Cortex of kidney (tissue), 1 donor: ENCODE measurements around the gene PSMD9.
"Not testable (repeated sequence)": the region's sequence is repeated elsewhere in the genome, so short reads cannot be mapped to it uniquely, and the experiment has no call there.

ENCODE experiments used
- DNase-seq: peaks from one replicate; lab custom pipeline; 2025; lab: John Stamatoyannopoulos, UW

The PSMD9 gene

DNA sequence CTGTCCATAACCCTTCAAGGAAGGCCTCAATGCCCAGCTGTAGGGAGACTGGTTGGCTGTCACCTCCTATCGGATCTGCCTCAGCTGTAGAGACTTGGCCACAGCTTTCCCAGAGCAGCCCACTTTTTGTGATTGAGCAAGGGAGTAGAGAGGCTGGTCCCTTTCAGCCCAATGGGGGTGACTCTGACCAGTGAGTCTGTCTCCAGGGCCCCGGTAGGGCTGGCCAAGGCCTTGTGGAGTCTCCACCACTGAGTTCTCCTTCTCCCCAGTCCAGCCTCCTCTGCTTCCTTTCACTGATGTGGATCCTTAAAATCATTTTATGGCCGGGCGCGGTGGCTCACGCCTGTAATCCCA is 15.4 kb upstream of the PSMD9 start:
- no peak for DNase-seq

DNA sequence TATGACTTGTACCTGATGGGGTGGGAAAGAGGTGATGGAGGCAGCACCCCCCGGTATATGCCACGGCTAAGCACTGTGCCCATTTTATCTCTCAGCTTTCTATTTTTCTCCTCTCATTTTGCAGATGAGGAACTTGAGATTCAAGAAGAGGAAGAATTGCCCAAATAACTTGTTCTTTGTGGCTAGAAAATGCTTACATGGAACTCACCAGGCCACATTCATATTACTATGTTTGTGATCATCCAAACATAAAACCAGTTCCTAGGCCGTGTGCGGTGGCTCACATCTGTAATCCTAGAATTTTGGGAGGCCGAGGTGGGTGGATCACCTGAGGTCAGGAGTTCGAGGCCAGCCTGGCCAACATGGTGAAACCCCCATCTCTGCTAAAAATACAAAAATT is 14.5 kb upstream of the PSMD9 start:
- DNase-seq = no peak

DNA sequence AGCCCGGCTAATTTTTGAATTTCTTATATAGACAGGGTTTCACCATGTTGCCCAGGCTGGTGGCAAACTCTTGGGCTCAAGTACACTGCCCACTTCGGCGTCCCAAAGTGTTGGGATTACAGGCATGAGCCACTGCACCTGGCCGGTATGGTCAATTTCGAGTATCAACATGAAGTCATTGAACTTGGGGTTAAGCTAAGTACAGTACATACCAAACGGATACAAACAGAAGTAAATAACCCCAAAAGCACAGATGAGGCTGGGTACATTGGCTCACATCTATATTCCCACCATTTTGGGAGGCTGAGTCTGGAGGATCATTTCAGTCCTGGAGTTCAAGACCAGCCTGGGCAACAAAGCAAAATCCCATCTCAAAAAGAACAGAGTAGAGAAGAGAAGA is 13.0 kb upstream of the PSMD9 start:
- no peak for DNase-seq

- not testable (repeated sequence) for DNase-seq
Observed at GRCh38 chr12:121876080-121876447, 12.5 kb upstream of the PSMD9 start.

- no peak for DNase-seq
Observed at GRCh38 chr12:121883315-121883660, 5.3 kb upstream of the PSMD9 start.

- DNase-seq = not testable (repeated sequence)
Observed at GRCh38 chr12:121885129-121885528, 3.5 kb upstream of the PSMD9 start.

DNA sequence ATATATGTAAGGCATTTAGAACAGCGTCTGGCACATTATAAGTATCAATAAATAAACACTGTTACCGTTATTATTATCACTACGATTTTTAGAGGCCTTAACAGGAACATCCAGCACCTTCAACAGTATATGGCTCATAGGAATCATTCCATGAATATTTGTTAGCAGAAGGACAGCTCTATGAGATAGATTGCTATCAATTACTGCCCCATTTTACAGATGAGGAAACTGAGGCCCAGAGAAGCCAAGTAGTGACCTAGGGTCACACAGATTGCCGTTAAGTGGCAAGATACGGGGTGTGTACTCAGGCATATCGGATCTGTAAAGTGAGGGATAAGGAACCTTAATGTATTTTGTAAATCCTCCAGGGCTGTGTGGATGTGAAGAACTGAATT is 510 bp upstream of the PSMD9 start:
- DNase-seq = no peak

DNA sequence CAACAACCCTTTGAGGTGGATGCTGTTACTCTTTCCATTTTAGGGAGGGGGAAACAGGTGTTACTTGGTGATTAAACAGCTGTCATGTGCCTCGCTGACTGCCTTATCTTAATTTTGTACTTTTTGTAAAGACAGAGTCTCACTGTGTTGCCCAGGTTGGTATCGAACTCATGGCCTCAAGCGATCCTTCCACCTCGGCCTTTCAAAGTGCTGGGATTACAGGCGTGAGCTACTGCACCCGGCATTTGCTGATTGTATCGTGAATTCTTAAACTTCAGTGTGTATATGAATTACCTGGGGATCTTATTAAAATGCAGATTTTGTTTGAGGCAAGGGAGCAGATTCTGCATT is 659 bp downstream of the PSMD9 start:
- DNase-seq = no peak

- not testable (repeated sequence) for DNase-seq
Observed at GRCh38 chr12:121889661-121890060, 1.1 kb downstream of the PSMD9 start.

DNA sequence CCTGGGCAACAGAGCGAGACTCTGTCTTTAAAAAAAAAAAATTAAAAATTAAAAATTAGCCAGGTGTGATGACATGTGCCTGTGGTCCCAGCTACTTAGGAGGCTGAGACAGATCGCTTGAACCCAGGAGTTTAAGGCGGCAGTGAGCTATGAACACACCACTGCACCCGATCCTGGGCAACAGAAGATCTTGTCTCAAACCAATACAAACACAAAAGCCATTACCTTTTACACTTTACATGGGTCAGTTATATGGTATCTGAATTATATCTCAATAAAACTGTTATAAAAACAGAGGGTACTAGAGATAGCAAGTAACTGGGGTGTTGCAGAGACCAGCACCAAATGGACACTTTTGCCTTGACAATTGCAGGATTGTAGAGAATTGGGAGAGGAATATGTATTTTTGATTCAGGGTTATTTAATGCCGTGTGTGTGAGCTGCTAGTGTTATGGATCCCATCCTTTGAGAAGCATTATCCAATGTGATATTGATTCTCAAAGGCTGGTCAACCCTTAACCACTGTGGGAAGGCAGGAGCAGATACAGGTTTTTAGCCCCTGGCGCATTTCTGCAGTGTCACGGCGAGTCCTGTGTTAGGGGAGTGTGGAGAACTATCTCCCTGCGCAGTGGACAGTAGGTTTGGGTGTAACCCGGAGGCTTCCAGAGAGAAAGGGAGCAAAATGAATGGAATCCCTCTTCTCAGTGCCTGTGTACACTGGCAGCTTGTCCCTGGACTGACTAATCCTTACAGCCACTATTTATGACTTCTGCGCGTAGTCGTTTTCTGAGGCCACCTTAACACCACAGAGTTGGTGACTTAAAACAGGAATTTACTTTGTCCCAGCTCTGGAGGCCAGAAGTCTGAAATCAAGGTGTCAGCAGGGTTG is 4.3 kb downstream of the PSMD9 start:
- no peak for DNase-seq

DNA sequence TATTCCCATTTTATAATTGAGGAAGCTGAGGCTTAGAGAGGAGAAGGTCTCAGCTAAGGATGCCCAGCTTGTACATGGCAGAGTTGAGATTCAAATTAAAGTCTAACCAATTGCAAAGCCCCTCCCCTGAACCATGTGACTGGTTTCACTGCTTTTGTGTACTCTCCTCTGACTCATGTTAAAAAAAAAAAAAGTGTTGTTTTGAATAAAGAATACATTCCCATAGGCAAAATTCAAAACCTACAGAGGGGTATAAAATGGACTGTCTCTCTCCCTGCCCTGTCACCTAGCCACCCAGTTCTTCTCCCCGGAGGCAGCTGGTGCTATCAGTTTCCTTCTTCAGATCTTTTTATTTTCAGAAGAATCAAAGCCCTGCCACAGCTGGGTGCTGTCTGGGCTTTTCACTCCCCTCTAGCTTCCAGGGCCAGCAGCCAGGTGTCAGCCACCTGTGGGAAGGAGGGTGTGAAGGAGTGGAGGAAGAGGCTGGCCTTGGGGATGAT is 5.4 kb downstream of the PSMD9 start:
- no peak for DNase-seq

DNA sequence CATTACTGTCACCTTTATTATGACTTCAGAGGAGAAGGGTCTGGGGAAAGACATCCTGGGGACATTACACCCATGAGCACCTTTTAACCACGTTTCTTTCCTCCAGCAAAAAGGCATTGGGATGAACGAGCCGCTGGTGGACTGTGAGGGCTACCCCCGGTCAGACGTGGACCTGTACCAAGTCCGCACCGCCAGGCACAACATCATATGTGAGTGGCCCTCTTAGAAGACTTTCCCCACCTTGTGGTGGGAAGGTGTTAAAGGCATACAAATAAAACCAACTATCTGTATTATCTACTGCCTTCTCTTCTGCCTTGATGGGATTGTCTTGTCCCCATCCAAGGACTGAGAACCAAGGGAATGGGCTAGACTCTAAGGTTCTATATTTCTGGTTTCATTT is 6.0 kb downstream of the PSMD9 start:
- DNase-seq = no peak

DNA sequence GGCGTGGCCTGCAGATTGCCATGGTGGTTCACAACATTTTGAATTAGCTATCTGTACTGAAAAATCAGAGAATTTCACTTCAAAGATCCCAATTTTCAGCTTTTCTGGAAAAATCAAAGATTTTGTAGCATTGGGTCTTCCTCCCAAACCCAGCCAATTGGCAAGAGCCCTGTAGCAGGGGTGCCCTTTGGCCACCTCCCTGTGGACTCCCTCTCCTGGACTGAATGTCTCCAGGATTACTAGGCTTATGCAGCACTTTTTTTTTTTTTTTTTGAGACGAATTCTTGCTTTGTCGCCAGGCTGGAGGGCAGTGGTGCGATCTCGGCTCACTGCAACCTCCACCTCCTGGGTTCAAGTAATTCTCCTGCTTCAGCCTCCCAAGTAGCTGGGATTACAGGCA is 9.7 kb downstream of the PSMD9 start:
- no peak for DNase-seq

- no peak for DNase-seq
Observed at GRCh38 chr12:121899590-121899989, 11.0 kb downstream of the PSMD9 start.

GRCh38 chr12:121903202-121903601 is 14.6 kb downstream of the PSMD9 start:
- no peak for DNase-seq

- DNase-seq = no peak
Observed at GRCh38 chr12:121905746-121906145, 17.2 kb downstream of the PSMD9 start.

DNA sequence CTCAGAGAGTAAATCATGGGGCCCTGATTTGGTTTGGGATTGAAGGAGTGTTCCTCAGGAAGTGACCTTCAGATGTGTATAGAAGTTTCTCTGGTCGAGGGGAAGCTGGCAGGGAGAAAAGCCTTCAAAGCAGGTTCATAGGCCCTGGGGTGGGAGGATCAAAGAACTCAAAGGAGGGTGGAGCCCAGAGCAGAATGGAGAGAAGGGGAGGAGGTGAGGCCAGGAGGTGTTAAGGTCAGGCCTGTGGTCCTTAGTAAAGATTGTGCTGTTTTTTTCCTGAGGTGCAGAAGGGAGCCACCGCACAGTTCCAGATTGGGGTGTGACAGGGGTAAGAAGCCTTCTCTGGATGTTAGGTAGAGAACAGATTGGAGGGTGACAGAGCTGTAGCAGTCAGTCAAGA is 20.1 kb downstream of the PSMD9 start:
- no peak for DNase-seq

DNA sequence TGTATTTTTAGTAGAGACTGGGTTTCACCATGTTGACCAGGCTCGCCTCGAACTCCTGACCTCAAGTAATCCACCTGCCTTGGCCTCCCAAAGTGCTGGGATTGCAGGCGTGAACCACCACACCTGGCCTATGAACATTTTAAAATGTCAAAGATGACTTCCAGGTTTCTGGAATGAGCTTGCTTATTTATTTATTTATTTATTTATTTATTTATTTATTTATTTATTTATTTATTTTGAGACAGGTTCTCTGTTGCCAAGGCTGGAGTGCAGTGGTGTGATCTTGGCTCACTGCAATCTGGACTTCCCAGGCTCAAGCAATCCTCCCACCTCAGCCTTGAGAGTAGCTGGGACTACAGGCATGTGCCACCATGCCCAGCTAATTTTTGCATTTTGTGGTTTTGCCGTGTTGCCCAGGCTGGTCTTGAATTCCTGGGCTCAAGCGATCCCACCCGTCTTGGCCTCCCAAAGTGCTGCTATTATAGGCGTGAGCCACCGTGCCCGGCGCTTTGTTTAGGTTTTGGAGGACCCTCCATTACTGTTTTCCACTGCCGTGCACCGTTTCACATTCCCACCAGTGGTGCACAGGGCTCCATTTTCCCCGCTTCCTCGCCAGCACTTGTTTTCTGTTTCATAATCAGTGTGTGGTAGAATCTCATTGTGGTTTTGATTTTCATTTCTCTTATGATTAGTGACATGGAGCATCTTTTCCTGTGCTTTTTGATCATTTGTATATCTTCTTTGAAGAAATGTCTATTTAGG is 23.4 kb downstream of the PSMD9 start:
- no peak for DNase-seq

- no peak for DNase-seq
Observed at GRCh38 chr12:121915841-121916321, 27.3 kb downstream of the PSMD9 start.

DNA sequence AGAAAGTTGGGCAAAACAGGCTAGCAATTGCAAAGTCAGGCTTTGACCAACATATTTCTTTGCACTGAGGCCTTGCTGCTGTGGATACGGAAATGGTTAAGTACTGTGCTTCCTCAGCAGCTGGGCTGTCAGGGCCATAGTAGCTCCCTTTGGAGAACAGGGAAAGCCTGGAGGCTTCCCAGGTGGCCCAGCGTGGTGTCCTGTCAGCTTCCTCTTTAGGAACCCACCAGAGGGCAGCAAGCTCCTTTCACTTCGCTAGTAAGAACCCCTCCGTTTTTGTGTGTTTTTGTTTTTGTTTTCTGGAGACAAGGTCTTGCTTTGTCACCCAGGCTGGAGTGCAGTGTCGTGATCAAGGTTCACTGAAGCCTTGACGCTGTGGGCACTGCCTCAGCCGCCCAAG is 28.1 kb downstream of the PSMD9 start:
- DNase-seq = no peak

DNA sequence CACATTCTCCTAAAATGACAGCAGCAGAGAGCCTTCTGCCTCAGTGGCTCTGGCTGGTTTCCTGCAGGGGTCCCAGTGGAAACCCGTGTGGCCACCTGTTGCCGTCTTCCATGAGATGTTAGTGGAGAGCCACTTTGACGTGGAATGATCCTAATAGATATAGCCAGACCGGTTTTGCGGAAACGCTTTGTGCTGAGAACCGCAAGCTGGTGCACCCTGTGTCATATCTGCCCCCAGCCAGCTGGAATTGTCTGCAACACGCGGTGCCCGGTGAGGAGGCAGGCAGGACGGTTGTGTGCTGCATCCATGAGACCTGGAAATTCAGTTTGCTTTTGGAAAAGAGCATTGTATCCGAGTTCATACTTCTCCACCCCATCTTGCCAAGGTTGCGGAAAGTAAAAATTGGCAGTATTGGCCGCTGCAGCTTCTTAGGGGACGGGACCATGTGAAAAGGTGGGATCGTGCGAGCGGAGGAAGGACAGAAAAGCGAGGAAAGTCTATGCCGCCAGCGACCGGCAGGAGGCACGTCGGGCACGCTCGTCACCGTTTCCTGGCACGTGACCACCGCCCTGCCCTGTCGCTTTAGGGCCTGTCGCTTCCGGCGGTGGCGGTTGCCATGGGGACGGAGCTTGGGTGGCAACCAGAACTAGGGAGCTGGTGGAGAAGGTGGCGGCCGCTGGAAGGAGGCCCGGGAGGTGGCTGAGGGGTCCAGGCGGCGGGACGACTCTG is 29.5 kb downstream of the PSMD9 start, which contains the start of gene CFAP251:
TSS of gene CFAP251 (plus strand) at position 643 of the 729 bp plus-strand sequence. CDS start 2,714 bp downstream, outside the sequence.
- no peak for DNase-seq

DNA sequence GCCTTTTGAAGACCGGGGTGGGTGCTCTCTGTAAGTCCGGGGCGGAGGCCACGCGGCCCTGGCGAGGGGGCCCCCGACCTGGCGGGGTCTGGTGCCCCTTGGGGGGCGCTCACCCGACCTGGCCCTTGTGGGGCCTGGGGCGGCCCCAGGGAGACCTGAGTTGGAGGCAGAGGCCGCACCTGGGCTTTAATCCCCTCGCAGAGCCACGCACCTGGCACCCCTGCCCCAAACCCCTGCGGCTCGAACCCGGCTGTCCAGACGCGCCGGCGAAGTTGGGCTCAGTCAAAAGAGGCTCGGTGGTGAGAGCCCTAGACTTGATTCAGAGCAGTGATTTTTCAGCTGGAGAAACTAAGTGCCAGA is 30.1 kb downstream of the PSMD9 start:
- DNase-seq = no peak

DNA sequence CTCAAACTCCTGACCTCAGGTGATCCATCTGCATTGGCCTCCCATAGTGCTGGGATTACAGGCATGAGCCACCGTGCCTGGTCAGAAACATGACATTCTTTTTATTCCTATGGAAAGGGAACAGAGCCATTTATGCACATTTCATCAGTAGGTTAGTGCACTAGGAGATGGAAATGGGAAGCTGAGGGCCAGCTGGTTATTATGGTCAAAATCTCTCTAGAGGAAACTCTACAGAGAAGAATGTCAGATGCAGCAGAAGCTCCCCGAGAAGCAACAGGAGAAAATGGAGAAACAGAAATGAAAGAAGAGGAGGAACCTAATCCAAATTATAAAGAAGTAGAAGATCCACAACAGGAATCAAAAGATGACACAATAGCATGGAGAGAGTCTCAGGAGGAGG is 32.5 kb downstream of the PSMD9 start:
- no peak for DNase-seq
